A549 (cell line): ENCODE measurements around the gene DIS3L2.

Experiments
- CHD2 ChIP-seq: fragments of 150-350 bp; IDR thresholded peaks from 2 replicates; pipeline ENCODE4 v1.6.1; 2014; ENCODE audit warnings: low read length; ENCODE audit not compliant: partially characterized antibody
- CTCF ChIP-seq: fragments of >200 bp; sonication (Bioruptor Twin); formaldehyde crosslinking; IDR thresholded peaks from 3 replicates; pipeline ENCODE4 v1.5.1; 2016
- E2F6 ChIP-seq: IDR thresholded peaks from 2 replicates; pipeline ENCODE4 v1.6.1; 2012; ENCODE audit warnings: low read depth, borderline replicate concordance
- HDAC2 ChIP-seq: fragments of 200-600 bp; sonication (generic); IDR thresholded peaks from 2 replicates; pipeline ENCODE4 v1.6.1; 2016
- HMGXB4 ChIP-seq: fragments of 250-450 bp; sonication (Bioruptor Pico); IDR thresholded peaks from 2 replicates; pipeline ENCODE4 v1.5.0; 2021; ENCODE audit warnings: mild to moderate bottlenecking, moderate library complexity, borderline replicate concordance
- POLR2A ChIP-seq: IDR thresholded peaks from 2 replicates; pipeline ENCODE4 v1.6.1; 2012; ENCODE audit warnings: mild to moderate bottlenecking, low read length
- RAD21 ChIP-seq, 2 experiments: fragments of >200 bp in 1 of 2; sonication (Bioruptor Twin) in 1 of 2; formaldehyde crosslinking in 1 of 2; IDR thresholded peaks in 1 of 2; conservative IDR thresholded peaks in 1 of 2; 2 replicates in 1 of 2; 3 replicates in 1 of 2; pipeline ENCODE4 v1.6.1; 2012 to 2018; ENCODE audit warnings: inconsistent platforms in 1 of 2
- RFX5 ChIP-seq: fragments of 450-650 bp; IDR thresholded peaks from 2 replicates; pipeline ENCODE4 v1.7.1; 2014; ENCODE audit warnings: antibody characterized with exemption, mild to moderate bottlenecking, moderate library complexity
- ZNF302 ChIP-seq: fragments of 250-450 bp; sonication (Bioruptor Pico); IDR thresholded peaks from 2 replicates; pipeline ENCODE4 v1.9.0; 2021; ENCODE audit warnings: inconsistent platforms, mild to moderate bottlenecking, moderate library complexity

- TF ChIP-seq RAD21 (conservative IDR thresholded peaks at IDR 0.05 in 1 of 2, IDR thresholded peaks at IDR 0.05 in 1 of 2): no peak
- no peak for TF ChIP-seq HMGXB4 (CRISPR knock-in tag)
- no peak for TF ChIP-seq CTCF
- no peak for TF ChIP-seq HDAC2
- no peak for TF ChIP-seq E2F6
- TF ChIP-seq ZNF302 (CRISPR knock-in tag): no peak
- TF ChIP-seq POLR2A: no peak
- TF ChIP-seq RFX5: no peak
- no peak for TF ChIP-seq CHD2
Measured at GRCh38 chr2:232377319-232377718, 415.8 kb downstream of the DIS3L2 start.
